Activated CD4-positive, alpha-beta T cell treated with anti-CD3 and anti-CD28 coated beads for 4 hours (primary cell): ENCODE data around the gene NOS1AP.

Experiments
- DNase-seq, 2 donors: peaks; one replicate each; pipeline ENCODE4 v3.0.0-alpha.2; 2020

Gene NOS1AP

DNA sequence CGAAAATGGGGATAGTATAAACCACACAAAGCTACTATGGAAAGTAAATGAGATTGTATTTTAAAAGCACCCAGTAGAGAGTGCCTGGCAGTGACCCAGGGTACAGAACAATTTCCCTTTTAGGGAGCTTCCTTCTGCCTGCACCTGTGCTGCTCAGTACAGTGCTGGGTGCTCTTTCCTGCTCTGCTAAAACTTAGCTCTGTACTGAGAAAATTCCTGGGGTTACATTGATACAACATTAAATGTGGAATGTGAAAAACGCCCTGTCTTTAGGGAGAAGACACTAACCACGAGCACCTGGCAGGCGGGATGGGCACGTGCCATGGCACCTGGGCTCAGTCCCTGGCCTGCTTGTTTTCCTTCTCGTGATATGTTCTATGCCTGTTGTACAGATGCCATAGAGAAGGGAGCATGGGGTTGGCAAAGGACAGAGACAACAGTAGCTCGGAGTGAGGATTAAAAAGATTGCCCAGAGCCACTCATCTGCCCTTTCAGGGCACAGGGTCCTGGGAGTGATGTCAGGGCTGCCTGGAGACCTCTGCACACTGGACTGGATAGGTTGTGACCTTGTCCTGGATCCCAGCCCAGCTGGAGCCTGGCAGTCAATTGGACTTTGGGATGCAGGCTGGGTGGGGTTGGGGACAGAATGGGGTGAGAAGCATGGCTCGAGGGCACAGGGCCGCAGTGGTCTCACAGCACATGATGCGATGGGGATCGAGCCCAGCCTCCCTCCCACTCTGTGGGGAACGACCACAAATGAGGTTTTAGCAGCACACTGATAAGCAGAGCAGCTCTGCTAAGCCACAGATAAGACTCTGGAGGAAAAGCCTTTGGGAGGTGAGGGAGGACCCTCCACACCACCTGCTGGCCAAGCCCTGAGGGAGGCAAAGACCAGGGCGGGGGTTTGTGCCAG, 302.9 kb downstream of the NOS1AP start:
- no peak for DNase-seq

GRCh38 chr1:162373072-162373427, 303.6 kb downstream of the NOS1AP start:
- DNase-seq = no peak

DNA sequence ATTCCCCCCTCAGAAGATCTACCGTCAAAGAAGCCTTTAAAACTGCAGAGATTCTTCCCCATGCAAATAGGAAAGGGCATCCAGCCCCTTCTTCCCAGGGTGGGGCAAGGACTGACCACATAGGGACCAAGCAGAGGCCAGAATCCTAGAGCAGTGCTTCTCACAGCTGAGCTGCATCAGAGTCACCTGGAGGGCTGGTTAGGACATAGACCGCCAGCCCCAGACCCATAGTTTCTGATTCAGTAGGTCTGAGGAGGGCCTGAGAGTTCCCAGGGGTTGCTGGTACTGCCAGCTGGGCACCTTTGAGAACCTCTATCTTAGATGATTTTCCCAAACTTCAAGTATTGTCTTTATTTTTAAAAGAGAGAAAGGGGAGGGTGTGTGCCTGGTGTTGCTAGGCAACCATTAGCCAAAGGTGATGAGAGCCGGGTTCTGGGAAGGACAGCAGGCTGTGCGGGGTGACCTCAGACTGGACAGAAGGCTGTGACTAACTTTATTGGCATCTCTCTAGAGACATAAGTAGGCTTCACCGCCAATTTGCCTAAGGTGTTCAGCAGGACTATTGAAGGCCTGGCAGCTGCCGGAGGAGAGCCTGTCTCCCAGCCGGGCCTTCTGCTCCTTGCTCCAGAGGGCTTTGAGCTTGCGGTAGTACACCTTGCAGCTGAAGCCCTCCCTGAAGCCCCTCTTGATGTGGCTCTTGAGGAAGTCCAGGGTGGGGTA, 304.2 kb downstream of the NOS1AP start:
- DNase-seq = no peak

DNA sequence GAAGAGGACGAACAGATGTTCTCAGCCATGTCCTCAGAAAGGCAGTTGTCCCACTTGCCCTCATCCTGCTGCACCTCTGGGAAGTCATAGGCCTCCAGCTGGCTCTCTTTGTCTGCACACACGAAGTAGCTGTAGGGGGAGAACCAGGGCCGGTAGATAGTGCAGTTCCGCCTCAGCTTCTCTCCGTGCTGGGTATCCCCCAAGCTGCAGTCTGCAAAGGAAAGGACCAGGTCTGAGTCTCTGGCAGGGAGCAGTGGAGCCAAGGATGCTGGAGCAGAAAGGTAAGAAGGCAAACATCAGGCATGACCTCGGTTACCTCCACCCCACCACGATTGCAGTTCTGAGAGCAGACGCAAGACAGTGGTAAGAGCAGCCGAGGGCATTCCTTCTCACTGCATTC, 304.9 kb downstream of the NOS1AP start:
- DNase-seq = no peak

DNA sequence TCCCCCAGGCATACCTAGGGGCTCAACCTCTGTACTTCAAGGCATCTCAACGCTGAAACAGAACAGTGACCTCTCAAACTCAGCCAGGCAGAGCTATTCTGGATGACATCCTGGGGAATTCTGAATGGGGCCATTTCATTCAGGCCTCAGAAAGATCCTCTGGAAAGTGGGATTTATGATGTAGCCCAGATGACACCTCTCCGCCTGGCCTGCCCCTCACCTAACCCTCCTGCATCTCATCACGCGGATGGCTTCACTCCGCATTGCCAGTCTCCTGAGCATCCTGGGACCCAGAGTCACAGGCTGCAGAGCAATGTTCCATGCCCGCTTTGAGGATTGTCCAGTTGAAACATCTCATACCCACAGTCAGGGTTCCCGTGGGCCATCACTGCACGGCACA, 306.0 kb downstream of the NOS1AP start:
- no peak for DNase-seq

DNA sequence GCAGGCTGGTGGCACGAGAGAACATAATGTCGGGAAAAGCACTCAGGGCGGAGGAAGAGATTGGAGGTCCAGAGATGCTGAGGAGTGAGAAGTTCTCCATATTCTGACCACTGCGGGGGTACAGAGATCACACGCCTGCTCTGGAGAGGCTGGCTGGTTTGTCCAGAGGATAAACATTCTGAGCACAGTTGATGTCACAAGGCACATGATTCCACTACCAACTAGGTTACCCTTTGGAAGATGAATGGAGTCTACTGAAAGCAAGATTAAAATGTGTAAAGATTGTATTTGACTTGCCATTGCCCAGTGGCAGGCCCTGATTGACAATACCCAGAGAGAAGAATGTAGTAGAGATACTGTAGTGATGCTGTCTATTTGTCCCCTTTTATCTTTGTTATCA, 307.2 kb downstream of the NOS1AP start, which contains the start of gene SPATA46:
Gene SPATA46 (minus strand): TSS at position 164 of the 400 bp plus-strand sequence. CDS start 64 bp downstream, at position 100.
- no peak for DNase-seq

GRCh38 chr1:162380061-162380846, 310.8 kb downstream of the NOS1AP start:
- no peak for DNase-seq

GRCh38 chr1:162381383-162381782, 311.9 kb downstream of the NOS1AP start, which contains the start of gene C1orf226:
Gene C1orf226 (plus strand): TSS chr1:162381728. CDS start chr1:162381902, 174 bp downstream.
- no peak for DNase-seq

DNA sequence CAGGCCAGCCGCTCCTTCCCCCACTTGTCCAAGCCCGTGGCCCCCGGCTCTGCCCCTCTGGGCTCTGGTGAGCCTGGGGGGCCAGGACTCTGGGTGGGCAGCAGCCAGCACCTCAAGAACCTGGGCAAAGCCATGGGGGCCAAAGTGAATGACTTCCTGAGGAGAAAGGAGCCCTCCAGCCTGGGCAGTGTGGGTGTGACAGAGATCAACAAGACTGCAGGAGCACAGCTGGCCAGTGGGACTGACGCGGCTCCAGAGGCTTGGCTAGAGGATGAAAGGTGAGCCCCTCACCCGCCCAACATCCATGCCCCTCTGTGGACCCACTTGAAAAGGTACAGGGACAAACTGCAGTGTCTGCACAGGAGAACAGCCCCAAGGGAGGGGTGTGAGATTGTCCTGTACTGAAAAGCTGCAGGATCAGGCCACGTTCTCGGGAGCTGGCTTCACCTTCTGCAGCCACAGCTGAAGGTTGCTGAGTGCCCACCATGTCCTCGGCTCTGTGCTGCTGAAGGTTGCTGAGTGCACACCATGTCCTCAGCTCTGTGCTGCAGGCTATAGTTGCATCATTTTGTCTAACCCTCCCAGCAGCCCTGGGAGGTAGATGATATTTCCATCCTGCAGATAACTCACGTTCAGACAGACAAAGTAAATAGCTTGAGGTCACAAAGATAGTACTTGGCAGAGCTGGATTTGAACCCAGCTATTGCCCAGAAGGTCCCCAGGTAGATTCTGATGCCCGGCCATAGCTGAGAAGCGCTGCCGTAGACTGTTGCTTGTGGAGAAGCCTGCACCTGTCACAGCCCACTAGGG, 312.7 kb downstream of the NOS1AP start:
- no peak for DNase-seq

DNA sequence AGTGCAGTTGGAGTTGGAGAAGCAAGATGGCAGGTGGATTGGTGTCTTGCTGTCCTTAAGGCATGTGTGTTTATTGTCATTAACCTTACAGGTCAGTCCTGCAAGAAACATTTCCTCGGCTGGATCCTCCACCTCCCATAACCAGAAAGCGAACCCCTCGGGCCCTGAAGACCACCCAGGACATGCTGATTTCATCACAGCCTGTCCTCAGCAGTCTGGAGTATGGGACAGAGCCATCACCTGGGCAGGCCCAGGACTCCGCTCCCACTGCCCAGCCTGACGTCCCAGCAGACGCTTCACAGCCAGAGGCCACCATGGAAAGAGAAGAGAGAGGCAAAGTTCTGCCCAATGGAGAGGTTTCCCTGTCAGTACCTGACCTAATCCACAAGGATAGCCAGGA, 313.6 kb downstream of the NOS1AP start:
- DNase-seq = no peak

- no peak for DNase-seq
Measured at GRCh38 chr1:162383516-162383915, 314.0 kb downstream of the NOS1AP start.

- DNase-seq = no peak
Measured at GRCh38 chr1:162384116-162384515, 314.6 kb downstream of the NOS1AP start.

DNA sequence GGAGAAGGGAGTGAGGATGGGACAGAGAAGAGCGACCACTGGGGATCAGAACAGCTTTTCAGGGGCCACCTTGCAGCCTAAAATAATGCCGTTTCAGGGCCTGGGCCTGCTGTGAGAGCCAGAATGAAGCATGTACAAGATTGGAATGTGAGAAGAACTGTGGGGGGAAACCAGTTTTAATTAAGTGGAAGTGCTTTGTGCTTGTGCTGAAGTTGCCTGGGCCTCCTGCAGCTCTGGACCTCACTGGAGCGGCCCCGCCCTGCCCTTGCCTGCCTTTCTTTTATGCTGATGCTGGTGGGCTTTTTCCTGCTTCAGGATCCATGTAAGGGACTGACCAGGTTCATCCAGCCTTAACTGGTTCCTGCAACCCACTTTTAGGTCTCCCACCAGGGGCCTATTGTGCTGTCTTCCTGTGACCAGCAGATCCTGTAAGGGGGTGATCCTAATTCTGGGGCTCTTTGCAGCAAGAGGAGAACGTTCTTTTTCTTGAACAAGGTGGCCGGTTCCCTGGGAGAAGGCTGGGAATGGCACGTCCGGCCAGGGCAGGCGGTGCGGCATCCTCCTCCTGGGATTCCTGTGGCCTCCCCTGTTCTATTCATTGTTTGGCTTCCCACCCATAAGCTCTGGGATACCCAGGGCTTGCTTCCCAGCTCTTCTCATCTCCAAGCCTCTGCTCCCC, 315.2 kb downstream of the NOS1AP start:
- DNase-seq = no peak

DNA sequence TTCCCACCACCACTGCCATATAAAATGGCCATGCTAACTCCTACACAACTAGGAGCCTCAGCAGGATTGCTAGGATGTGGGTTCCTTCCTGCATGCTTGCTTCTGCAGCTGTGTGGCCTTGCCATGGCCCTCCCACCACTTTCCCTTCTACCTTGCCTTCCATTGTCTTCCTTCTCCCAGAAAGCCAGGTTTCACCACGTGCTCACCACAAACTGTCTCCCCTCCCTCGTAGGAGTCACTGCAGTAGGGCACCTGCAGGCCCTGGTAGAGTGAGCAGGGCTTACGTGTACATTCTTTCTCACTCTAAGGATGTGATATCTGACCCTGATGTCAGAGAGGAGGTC, 315.8 kb downstream of the NOS1AP start:
- DNase-seq = no peak

- DNase-seq = no peak
Measured at GRCh38 chr1:162385702-162386101, 316.2 kb downstream of the NOS1AP start.

DNA sequence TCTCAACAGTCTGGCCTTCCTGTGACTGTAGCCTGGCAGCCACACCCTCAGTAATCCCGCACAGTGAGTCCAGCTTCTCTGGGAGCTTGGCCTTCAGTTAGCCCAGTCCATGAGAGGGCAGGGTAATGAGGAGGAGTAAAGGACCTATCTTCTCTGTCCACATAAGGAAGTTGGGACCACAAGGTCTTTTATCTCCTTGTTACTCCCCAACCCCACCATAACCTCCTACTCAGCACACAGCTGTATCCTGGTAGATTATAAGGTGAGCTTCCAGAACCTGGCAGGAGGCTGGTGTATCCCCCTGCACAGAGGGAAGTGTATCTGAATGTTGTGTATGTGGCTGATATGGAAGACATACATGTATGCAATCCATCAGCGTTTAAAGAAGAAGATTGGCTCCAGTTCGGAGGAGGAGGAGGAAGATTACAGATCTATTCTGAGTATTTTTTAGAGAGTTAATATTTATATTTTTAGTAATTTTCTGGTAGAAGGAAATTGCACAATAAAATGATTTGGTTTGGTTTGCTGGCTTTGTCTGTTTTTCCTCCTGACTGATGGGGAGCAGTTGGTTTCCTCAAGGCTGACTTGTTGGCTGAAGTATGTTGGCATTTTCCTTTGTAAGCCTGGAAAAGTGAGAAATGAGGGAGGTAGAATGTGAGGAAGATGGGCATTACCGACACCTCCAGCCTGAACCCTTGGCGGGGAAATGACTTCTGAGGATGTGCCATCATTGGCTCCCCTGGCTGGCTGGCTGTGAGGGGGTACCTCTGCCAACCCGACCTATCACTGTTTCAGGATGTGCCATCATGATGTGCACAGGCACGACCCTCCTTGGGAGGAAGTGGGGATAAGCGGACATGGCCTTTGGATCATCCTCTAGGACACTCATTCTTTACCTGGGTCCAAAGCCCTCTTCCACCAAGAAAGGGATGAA, 317.1 kb downstream of the NOS1AP start:
- DNase-seq = no peak

DNA sequence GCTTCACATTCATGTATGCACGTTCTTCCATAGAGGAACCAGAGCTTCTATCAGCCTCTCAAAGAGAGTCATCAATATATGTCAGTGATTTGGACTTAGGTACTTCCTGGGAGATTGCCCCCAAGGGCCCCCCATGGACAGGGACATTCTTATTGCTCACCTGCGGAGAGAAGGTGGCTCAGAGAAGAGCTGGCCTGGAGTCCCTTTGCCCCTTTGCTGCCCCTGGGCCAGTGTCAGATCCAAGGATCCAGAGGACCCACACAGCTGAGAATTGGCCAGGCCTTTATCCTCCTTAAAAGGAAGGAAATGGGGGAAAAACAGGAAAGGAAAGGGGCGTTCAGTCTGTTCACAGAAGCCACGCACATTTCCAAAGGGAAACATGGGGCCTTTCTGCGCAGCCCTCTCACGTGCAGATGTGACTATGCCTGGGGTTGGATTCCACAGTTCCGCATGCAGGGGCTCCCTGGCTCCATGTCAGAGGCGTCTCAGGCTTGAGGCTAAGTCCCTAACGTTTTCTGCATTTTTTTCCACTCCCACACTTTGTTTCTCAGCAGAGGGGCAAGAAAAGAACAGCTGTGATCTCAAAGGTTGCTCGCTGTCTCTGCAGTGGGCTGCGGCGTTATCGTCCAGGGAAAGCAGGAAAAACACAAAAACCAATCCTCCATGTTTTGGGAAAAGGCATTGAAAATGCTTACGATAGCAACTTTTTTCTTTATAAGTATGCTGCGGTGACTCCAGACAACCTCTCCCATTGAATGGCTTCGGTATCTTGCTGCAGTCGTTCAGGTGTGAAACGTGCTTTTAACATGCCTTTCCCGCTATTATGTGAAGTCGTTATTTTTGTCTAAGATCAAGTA, 318.0 kb downstream of the NOS1AP start:
- no peak for DNase-seq

DNA sequence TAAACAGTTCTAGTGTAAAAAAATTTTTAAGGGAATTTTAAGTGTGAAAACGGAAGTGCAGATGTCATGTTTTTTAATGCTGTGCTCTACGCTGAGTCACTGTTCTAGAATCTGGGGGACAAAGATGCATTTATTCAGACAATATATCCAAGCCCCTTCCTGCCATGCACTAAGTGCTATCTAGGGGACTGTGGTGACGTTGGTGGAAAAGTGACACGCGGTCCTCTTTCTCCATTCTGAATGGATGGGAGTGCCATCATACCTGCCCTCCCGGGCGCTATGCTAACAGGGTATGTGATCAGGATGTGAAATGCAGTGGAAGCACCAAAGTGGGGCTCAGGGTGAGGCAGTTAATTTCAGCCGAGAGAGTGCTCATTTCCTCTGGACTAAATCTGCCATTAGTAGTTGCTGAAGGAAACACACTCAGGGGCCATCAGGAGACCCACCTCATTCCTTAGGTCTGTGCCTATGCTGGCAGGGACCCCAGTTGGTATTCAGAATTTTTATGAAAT, 318.6 kb downstream of the NOS1AP start:
- DNase-seq = no peak

GRCh38 chr1:162388615-162389014, 319.1 kb downstream of the NOS1AP start:
- no peak for DNase-seq
